ENCODE results near the gene SGF29.
"Not testable (repeated sequence)": the region's sequence is repeated elsewhere in the genome, so short reads cannot be mapped to it uniquely, and the experiment has no call there.

DNA sequence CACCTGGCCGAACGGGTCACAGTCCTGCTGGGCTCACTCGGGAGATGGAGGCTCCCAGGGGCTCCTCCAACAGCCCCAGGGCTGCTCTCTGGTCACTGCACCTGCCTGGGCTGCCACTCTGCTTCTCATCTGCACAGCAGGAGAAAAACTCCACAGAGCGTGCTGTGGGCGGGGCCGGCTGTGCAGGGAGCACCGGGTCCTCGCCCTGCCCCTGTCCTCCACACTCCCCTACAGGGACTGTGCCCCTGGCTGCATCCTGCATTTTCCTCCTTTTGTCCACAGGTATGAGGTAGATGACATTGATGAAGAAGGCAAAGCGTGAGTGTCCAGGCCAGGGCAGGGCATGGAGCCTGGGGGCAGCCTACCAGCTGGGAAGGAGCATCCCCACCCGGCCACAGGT, 48.3 kb downstream of the SGF29 start:
- not testable (repeated sequence) for TF ChIP-seq EZH2 (IDR thresholded peaks at IDR 0.05; ENCODE audit: borderline replicate concordance, low read length)
- TF ChIP-seq, protein P1, sequence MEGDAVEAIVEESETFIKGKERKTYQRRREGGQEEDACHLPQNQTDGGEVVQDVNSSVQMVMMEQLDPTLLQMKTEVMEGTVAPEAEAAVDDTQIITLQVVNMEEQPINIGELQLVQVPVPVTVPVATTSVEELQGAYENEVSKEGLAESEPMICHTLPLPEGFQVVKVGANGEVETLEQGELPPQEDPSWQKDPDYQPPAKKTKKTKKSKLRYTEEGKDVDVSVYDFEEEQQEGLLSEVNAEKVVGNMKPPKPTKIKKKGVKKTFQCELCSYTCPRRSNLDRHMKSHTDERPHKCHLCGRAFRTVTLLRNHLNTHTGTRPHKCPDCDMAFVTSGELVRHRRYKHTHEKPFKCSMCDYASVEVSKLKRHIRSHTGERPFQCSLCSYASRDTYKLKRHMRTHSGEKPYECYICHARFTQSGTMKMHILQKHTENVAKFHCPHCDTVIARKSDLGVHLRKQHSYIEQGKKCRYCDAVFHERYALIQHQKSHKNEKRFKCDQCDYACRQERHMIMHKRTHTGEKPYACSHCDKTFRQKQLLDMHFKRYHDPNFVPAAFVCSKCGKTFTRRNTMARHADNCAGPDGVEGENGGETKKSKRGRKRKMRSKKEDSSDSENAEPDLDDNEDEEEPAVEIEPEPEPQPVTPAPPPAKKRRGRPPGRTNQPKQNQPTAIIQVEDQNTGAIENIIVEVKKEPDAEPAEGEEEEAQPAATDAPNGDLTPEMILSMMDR (IDR thresholded peaks at IDR 0.05; ENCODE audit: low read length): not testable (repeated sequence)

Measured in OCI-LY1 (cell line).